ENCODE measurements around the gene TBX5. TPM values are rescaled to one million over a fixed set of nuclear protein-coding genes. Genes with fewer than 3 reads are reported as not detected.

TBX5 gene
- not detected in 2 replicates for total RNA-seq

GRCh38 chr12:114405519-114406271 lies at the start of gene TBX5:
TSS of gene TBX5 (minus strand) at chr12:114406144. CDS start at chr12:114403898, 2,246 bp downstream.

All from tracheal epithelial cell (primary cell).